Loucy (cell line): Measurements from ENCODE around the gene ASB13.

Experiments used
- H2AFZ ChIP-seq: fragments of 200-600 bp; sonication (generic); 2 replicates; pipeline ENCODE4 v1.6.0; 2016; ENCODE audit warnings: antibody characterized with exemption, mild to moderate bottlenecking, low read length, moderate library complexity
- H3F3A ChIP-seq: fragments of 200-600 bp; 2 replicates; pipeline ENCODE4 v1.6.0; 2016; ENCODE audit warnings: antibody characterized with exemption, low read depth, mild to moderate bottlenecking
- H3K27me3 ChIP-seq: fragments of 200-600 bp; sonication (generic); 2 replicates; pipeline ENCODE4 v1.6.1; 2014; ENCODE audit warnings: low read length, mild to moderate bottlenecking; ENCODE audit not compliant: insufficient read depth, poor library complexity, severe bottlenecking
- H3K36me3 ChIP-seq: fragments of 200-600 bp; sonication (generic); 2 replicates; pipeline ENCODE4 v1.6.1; 2016; ENCODE audit warnings: low read length; ENCODE audit not compliant: insufficient read depth
- H3K4me1 ChIP-seq: fragments of 200-600 bp; sonication (generic); 2 replicates; pipeline ENCODE4 v1.5.1; 2014; ENCODE audit warnings: low read length, mild to moderate bottlenecking; ENCODE audit not compliant: insufficient read depth, poor library complexity, severe bottlenecking
- H3K4me2 ChIP-seq: fragments of 200-600 bp; sonication (generic); 2 replicates; pipeline ENCODE4 v1.6.0; 2014; ENCODE audit warnings: antibody characterized with exemption, low read length, low read depth, mild to moderate bottlenecking; ENCODE audit not compliant: poor library complexity, severe bottlenecking
- H3K4me3 ChIP-seq: fragments of 200-600 bp; sonication (generic); 2 replicates; pipeline ENCODE4 v1.5.1; 2014; ENCODE audit warnings: low read length, mild to moderate bottlenecking, mixed read lengths; ENCODE audit not compliant: poor library complexity, severe bottlenecking
- H3K79me2 ChIP-seq: fragments of 200-600 bp; sonication (generic); 2 replicates; pipeline ENCODE4 v1.6.1; 2014; ENCODE audit warnings: low read length; ENCODE audit not compliant: insufficient read depth
- H3K9ac ChIP-seq: fragments of 200-600 bp; sonication (generic); 2 replicates; pipeline ENCODE4 v1.6.0; 2014; ENCODE audit warnings: mild to moderate bottlenecking, low read depth, low read length, moderate library complexity; ENCODE audit not compliant: poor library complexity, severe bottlenecking
- H3K9me2 ChIP-seq: fragments of 200-600 bp; sonication (generic); replicated peaks from 2 replicates; pipeline ENCODE4 v1.6.1; 2016; ENCODE audit warnings: low read depth, low read length, mixed read lengths
- H3K9me3 ChIP-seq: fragments of 200-600 bp; sonication (generic); 2 replicates; pipeline ENCODE4 v1.6.1; 2014; ENCODE audit warnings: mild to moderate bottlenecking, antibody characterized with exemption, low read length, low read depth; ENCODE audit not compliant: insufficient read depth
- H4K20me1 ChIP-seq: fragments of 200-600 bp; sonication (generic); 2 replicates; pipeline ENCODE4 v1.6.0; 2014; ENCODE audit warnings: antibody characterized with exemption, low read length, mild to moderate bottlenecking; ENCODE audit not compliant: insufficient read depth, poor library complexity, severe bottlenecking
- EZH2phosphoT487 ChIP-seq: fragments of 200-600 bp; IDR thresholded peaks from 2 replicates; pipeline ENCODE4 v1.6.1; 2018; ENCODE audit warnings: antibody characterized with exemption, mild to moderate bottlenecking, moderate library complexity, borderline replicate concordance
- TF ChIP-seq, protein P1 (sequence below): fragments of 200-600 bp; sonication (generic); conservative IDR thresholded peaks from 2 replicates; pipeline ENCODE4 v1.5.1; 2014; ENCODE audit warnings: mild to moderate bottlenecking, antibody characterized with exemption, low read length

The ASB13 gene

DNA sequence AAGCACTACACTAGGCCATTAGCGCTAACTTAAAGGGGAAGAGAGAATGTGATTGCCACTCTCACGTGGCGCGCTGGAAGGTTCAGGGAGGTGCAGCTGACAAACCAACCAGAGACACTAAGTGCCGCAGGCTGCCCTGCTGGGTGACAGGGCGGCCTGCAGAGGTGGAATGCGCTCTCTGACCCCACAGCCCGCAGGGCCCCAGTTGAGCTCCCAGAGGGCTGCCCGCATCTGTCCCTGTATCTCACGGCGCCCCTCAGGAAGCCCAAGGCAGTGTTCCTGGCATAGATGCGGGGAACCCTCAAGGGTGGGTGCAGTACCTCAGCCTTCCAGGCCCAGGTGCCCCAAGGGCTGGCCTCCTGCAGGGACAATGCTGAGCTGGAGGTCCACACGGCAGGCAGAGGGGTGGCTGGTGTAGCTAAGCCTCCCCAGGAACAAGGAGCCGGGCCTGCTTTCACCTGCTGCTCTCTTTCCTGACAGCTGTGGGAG is 75.0 kb downstream of the ASB13 start:
- H3K27me3 ChIP-seq: no peaks in the 10 kb centered on the region

DNA sequence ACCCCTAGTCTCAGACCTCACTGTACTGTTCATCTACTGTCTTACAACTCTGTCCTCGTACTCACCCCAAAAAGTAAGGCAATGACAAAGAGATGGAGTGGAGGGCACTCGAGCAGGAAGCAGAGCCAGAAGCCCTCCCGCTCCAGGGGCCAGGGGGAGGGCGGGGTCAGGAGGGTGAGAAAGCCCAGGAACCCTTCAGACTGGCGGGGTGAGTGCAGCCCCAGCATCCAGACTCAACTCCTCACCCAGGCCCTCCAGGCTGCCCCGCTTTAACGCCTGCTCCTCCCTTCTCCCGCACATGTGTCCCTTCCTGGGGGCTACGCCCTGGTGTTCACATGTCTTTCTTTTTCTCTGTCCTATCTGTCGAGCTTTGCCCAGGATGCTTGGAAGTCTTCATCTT is 75.6 kb downstream of the ASB13 start:
- H3K9me3 ChIP-seq: no peaks in the 10 kb centered on the region
- H3K4me2 ChIP-seq: no peak overlapping the region
- TF ChIP-seq EZH2phosphoT487: no peak
- TF ChIP-seq, protein P1, sequence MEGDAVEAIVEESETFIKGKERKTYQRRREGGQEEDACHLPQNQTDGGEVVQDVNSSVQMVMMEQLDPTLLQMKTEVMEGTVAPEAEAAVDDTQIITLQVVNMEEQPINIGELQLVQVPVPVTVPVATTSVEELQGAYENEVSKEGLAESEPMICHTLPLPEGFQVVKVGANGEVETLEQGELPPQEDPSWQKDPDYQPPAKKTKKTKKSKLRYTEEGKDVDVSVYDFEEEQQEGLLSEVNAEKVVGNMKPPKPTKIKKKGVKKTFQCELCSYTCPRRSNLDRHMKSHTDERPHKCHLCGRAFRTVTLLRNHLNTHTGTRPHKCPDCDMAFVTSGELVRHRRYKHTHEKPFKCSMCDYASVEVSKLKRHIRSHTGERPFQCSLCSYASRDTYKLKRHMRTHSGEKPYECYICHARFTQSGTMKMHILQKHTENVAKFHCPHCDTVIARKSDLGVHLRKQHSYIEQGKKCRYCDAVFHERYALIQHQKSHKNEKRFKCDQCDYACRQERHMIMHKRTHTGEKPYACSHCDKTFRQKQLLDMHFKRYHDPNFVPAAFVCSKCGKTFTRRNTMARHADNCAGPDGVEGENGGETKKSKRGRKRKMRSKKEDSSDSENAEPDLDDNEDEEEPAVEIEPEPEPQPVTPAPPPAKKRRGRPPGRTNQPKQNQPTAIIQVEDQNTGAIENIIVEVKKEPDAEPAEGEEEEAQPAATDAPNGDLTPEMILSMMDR: no peak
- no peaks in the 10 kb centered on the region for H3K79me2 ChIP-seq
- H3F3A ChIP-seq: no peaks in the 10 kb centered on the region
- H3K36me3 ChIP-seq: no peaks in the 10 kb centered on the region
- no peaks in the 10 kb centered on the region for H3K27me3 ChIP-seq
- no peak overlapping the region for H3K4me3 ChIP-seq
- peak overlapping the region; percentile 33 for H3K9ac ChIP-seq
- H4K20me1 ChIP-seq: no peaks in the 10 kb centered on the region
- H3K4me1 ChIP-seq: peaks cover 29% of the 10 kb centered on the region
- no peak overlapping the region for H2AFZ ChIP-seq
- no peaks in the 10 kb centered on the region for H3K9me2 ChIP-seq

More for the DNA sequence above, 75.0 kb downstream of the ASB13 start:
- Histone ChIP-seq H3K4me2 (no peak overlapping the region), H3K4me1 (peaks cover 35% of the 10 kb centered on the region), H3K9me2 (no peaks in the 10 kb centered on the region), H2AFZ (no peak overlapping the region), H3K4me3 (no peak overlapping the region), H3K79me2 (no peaks in the 10 kb centered on the region), H3K36me3 (no peaks in the 10 kb centered on the region), H3K9me3 (no peaks in the 10 kb centered on the region), H3K9ac (no peak overlapping the region), H4K20me1 (no peaks in the 10 kb centered on the region), H3F3A (no peaks in the 10 kb centered on the region)
- TF ChIP-seq, protein P1: no peak
- no peak for TF ChIP-seq EZH2phosphoT487

DNA sequence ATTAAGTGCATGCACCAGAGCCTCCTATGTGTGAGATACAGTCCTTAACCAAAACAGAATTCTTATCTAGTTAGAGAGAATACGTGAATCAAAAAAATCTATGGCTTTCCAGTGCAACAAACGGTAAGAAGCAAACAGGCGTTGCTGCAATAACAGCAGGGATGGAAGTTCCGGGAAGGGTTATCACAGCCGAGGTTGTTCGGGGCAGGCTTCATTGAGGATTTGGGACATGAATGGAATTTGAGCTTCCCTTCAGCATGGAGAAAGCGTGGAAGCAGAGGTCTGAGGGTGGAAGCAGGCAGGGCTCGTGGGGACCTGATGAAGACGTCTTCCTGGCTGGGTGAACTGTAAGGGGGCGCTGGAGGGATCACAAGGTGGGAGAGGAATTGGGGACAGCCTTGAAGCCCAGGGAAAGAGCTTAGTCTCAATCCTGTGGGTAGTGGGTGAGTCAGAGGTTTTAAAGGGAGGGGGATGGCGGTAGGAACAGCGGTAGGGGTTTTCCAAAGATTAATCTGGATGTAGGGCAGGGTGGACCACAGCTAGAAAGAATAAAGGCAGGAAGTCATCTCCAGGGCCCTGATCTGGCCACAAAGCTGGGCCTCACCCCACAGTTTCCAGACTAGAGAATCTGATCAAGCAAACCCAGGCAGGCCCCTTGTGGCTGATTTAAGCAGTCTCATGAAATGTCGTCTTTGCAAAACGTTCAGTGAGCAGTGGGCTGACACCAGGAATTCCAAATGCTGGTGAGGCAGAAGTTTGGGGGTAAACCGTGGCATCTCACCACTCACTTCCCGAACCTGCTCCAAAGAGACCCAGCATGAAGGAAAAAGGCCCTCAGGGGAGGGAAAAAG is 76.5 kb downstream of the ASB13 start:
- Histone ChIP-seq H3K4me1 (peaks cover 20% of the 10 kb centered on the region), H3K9me2 (no peaks in the 10 kb centered on the region), H3K9me3 (no peaks in the 10 kb centered on the region), H2AFZ (no peak overlapping the region), H3K27me3 (no peaks in the 10 kb centered on the region), H3K9ac (peak overlapping the region; percentile 33), H3K4me3 (no peak overlapping the region), H3K79me2 (no peaks in the 10 kb centered on the region), H3K36me3 (no peaks in the 10 kb centered on the region), H3K4me2 (peak overlapping the region; percentile 19), H4K20me1 (no peaks in the 10 kb centered on the region), H3F3A (no peaks in the 10 kb centered on the region)
- TF ChIP-seq EZH2phosphoT487: no peak
- TF ChIP-seq, protein P1: peak; percentile 41
